Mesothelial cell of epicardium (in vitro differentiated cells): ENCODE results near the gene RIBC2. TPM values are rescaled to one million over a fixed set of nuclear protein-coding genes. Genes with fewer than 3 reads are reported as not detected.
"Not testable (repeated sequence)": the region's sequence is repeated elsewhere in the genome, so short reads cannot be mapped to it uniquely, and the experiment has no call there.

ENCODE experiments used
- DNase-seq, 2 experiments: peaks; one replicate each; pipeline ENCODE4 v3.0.0; 2021; ENCODE audit warnings: low spot score in 2 of 2; ENCODE audit not compliant: unreplicated experiment in 2 of 2
- H3K27ac Mint-ChIP-seq: 2 replicates; pipeline ENCODE4 v1.8.0; 2021; ENCODE audit warnings: mixed read lengths
- H3K27me3 Mint-ChIP-seq: 2 replicates; pipeline ENCODE4 v1.8.0; 2021; ENCODE audit warnings: low read depth, mixed read lengths
- H3K36me3 Mint-ChIP-seq: 2 replicates; pipeline ENCODE4 v1.8.0; 2021; ENCODE audit warnings: mixed read lengths
- H3K4me1 Mint-ChIP-seq: 2 replicates; pipeline ENCODE4 v1.8.0; 2021; ENCODE audit warnings: mixed read lengths
- H3K4me3 Mint-ChIP-seq: 2 replicates; pipeline ENCODE4 v1.8.0; 2021; ENCODE audit warnings: mild to moderate bottlenecking, moderate library complexity, mixed read lengths
- H3K9me3 Mint-ChIP-seq: 2 replicates; pipeline ENCODE4 v1.8.0; 2021; ENCODE audit warnings: mixed read lengths
- total RNA-seq: library from RNA; stranded (reverse); gene quantifications from 3 replicates; pipeline ENCODE4 v1.2.1, GENCODE V29; 2021
- TF ChIP-seq, protein P1 (sequence below): fragments of 200-600 bp; sonication (generic); IDR thresholded peaks from one replicate; pipeline ENCODE4 v1.5.0; 2021; ENCODE audit warnings: antibody characterized with exemption; ENCODE audit not compliant: unreplicated experiment

Gene RIBC2
- total RNA-seq, 1 donor from 2014 or later = 2.5 TPM

DNA sequence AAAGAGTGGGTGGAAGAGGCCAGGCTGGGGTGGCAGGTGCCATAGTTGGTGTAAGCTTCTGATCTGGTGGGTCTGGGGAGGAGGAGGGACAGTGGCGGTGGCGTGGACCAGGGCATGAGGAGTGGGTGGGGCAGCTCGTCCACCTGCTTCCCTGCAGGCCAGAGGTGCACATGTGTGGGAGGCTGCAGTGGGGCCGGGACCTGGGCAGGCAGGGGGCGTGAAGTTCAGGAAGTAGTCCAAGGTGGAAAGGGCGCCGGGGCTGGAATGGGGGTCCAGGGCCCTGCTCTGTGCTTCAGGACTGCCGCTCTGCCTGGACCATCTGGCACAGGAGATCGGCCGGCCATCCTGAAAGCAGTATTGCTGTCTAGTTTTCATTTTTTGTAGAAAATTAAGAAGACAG lies 15.9 kb downstream of the RIBC2 start:
- no peak for DNase-seq
- no peaks in the 10 kb centered on the region for H3K27me3 Mint-ChIP-seq
- TF ChIP-seq, protein P1, sequence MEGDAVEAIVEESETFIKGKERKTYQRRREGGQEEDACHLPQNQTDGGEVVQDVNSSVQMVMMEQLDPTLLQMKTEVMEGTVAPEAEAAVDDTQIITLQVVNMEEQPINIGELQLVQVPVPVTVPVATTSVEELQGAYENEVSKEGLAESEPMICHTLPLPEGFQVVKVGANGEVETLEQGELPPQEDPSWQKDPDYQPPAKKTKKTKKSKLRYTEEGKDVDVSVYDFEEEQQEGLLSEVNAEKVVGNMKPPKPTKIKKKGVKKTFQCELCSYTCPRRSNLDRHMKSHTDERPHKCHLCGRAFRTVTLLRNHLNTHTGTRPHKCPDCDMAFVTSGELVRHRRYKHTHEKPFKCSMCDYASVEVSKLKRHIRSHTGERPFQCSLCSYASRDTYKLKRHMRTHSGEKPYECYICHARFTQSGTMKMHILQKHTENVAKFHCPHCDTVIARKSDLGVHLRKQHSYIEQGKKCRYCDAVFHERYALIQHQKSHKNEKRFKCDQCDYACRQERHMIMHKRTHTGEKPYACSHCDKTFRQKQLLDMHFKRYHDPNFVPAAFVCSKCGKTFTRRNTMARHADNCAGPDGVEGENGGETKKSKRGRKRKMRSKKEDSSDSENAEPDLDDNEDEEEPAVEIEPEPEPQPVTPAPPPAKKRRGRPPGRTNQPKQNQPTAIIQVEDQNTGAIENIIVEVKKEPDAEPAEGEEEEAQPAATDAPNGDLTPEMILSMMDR = no peak
- H3K4me1 Mint-ChIP-seq = no peaks in the 10 kb centered on the region
- H3K27ac Mint-ChIP-seq = no peak overlapping the region
- no peaks in the 10 kb centered on the region for H3K36me3 Mint-ChIP-seq
- peaks cover 8% of the 10 kb centered on the region for H3K9me3 Mint-ChIP-seq
- no peak overlapping the region for H3K4me3 Mint-ChIP-seq

DNA sequence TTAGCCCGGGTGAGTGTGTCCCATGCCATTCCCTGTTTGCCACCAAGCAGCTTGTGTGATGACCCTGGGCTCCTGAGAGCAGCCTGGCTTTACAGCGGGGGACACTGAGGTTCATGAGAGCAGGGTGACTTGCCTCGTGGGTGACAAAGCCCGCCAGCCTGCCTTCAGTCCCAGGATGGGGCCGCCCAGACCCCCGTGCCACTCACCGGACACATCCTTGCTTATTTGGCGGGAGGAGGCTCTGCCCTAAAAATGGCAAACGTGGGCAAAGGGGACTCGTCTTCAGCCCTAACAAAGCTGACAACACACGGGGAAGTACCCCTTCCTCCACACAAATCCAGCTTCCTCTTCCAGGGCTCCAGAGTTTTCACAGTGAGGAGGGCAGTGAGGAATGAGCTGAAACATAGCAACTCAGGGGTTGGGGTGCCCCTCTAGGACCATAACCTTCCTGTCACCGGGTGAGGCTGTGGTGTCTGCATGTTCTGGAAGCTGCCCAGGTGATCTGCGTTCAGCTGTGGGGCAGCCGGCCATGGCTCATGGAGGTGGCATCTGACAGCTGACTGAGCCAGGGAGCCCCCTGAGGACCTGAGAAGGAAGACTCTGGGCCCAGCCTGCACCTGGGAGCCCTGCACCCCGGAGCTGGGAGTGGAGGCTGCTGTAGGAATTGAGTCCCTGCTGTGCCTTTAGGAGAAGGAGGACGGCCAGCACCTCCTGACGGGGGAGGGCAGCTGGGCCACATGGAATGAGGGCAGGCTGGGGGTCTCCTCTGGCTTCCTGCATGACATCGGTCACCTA lies 16.7 kb downstream of the RIBC2 start:
- Mint-ChIP-seq H3K36me3 (no peaks in the 10 kb centered on the region), H3K4me3 (no peak overlapping the region), H3K4me1 (peaks cover 2% of the 10 kb centered on the region), H3K9me3 (peaks cover 8% of the 10 kb centered on the region), H3K27me3 (no peaks in the 10 kb centered on the region), H3K27ac (no peak overlapping the region)
- no peak for DNase-seq
- TF ChIP-seq, protein P1 = no peak

DNA sequence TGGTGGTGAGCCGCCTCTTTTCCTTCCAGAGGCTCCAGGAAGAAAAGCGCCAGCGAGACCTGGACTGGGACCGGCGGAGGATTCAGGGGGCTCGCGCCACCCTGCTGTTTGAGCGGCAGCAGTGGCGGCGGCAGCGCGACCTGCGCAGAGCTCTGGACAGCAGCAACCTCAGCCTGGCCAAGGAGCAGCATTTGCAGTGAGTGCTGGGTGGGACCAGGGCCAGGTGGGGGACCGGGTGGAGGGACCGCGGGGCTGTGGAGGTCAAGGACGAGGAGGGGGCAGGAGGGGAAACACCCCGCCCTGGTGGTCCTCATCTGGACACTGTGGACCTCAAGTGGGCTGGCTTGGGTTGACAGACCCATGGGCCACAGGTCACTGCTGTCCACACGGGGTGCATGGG lies 17.4 kb downstream of the RIBC2 start:
- peaks cover 9% of the 10 kb centered on the region for H3K4me1 Mint-ChIP-seq
- no peak overlapping the region for H3K27ac Mint-ChIP-seq
- no peaks in the 10 kb centered on the region for H3K27me3 Mint-ChIP-seq
- no peaks in the 10 kb centered on the region for H3K36me3 Mint-ChIP-seq
- TF ChIP-seq, protein P1 = no peak
- H3K9me3 Mint-ChIP-seq = peaks cover 8% of the 10 kb centered on the region
- no peak for DNase-seq
- H3K4me3 Mint-ChIP-seq = no peak overlapping the region

DNA sequence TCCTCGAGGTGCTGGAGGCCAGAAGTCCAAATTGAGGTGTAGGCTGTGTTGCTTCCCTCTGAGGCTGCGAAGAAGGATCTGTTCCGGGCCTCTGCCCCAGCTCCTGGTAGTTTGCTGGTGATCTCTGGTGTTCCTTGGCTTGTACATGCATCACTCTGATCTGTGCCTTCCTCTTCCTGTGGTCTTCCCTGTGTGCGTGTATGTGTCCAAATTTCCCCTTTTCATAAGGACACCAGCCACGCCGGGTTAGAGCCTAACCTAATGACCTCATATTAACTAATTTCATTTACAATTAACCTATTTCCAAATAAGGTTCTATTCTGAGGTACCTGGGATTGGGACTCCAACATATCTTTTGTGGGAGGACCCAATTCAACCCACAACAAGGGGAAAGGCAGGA lies 21.5 kb downstream of the RIBC2 start:
- H3K27ac Mint-ChIP-seq = peak overlapping the region; percentile 60
- peaks cover 9% of the 10 kb centered on the region for H3K4me1 Mint-ChIP-seq
- H3K27me3 Mint-ChIP-seq = no peaks in the 10 kb centered on the region
- TF ChIP-seq, protein P1 = no peak
- no peak for DNase-seq
- H3K9me3 Mint-ChIP-seq = no peaks in the 10 kb centered on the region
- H3K36me3 Mint-ChIP-seq = no peaks in the 10 kb centered on the region
- H3K4me3 Mint-ChIP-seq = no peak overlapping the region

DNA sequence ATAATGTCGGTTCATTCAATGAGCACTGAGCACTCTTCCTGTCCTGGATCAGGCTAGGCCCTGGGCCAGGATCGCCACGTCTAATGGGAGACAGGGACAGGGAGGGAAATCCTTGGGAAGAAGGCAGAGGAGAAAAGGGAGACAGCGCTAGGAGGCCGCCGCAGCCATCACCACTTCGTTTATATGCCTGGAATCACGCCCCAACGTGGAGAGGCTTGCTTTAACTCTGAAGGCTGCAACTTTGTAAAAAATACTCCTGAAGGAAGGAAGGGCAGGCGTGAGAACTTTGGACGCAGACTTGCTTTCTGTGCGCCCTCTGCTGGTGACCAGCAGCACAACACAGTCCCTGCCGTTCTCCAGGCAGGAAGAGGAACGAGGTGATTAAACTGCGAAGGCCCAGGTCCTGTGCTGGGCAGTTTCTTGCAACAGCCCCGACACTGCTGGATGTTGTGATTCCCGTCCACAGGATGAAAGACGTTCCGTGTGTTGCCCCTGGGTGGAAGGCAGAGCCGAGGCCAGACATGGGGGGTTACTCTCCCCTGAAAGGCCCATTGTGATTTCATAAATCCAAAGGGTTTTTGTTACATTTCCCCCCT lies 22.1 kb downstream of the RIBC2 start:
- H3K9me3 Mint-ChIP-seq = no peaks in the 10 kb centered on the region
- H3K4me3 Mint-ChIP-seq = no peak overlapping the region
- H3K36me3 Mint-ChIP-seq = no peaks in the 10 kb centered on the region
- peak; percentile 69 to 92 for DNase-seq
- H3K27me3 Mint-ChIP-seq = no peaks in the 10 kb centered on the region
- peak overlapping the region; percentile 60 for H3K27ac Mint-ChIP-seq
- peaks cover 10% of the 10 kb centered on the region for H3K4me1 Mint-ChIP-seq
- TF ChIP-seq, protein P1 = peak; percentile 96

DNA sequence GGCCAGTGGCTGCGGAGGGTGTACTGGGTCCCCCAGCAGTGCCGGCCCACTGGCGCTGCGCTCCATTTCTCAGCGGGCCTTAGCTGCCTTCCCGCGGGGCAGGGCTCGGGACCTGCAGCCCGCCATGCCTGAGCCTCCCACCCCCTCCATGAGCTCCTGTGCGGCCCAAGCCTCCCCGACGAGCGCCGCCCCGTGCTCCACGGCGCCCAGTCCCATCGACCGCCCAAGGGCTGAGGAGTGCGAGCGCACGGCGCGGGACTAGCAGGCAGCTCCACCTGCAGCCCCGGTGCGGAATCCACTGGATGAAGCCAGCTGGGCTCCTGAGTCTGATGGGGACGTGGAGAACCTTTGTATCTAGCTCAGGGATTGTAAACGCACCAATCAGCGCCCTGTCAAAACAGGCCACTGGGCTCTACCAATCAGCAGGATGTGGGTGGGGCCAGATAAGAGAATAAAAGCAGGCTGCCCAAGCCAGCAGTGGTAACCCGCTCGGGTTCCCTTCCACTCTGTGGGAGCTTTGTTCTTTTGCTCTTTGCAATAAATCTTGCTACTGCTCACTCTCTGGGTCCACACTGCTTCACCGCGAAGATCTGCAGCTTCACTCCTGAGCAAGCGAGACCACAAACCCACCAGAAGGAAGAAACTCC lies 23.5 kb downstream of the RIBC2 start:
- DNase-seq, H3K4me3 Mint-ChIP-seq, H3K27me3 Mint-ChIP-seq, H3K9me3 Mint-ChIP-seq, H3K36me3 Mint-ChIP-seq, H3K27ac Mint-ChIP-seq: not testable (repeated sequence)
- H3K4me1 Mint-ChIP-seq = peaks cover 18% of the 10 kb centered on the region
